ENCODE data around the gene DNAJC5G.

DNA sequence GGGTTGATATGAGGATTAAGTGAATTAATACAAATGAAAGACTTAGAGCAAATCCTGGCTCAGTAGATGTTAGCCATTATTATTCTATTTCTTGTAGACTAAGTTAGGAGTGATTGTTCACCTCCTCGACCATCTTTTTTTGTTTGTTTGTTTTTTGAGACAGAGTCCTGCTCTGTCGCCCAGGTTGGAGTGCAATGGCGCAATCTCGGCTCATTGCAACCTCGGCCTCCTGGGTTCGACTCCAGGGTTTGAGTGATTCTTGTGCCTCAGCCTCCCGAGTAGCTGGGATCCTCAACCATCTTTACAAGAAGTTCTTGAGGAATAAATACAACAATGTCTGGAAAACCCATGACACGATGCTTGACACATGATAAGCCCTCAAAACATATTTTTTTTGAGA, 19.7 kb downstream of the DNAJC5G start:
- TF ChIP-seq, protein P1, sequence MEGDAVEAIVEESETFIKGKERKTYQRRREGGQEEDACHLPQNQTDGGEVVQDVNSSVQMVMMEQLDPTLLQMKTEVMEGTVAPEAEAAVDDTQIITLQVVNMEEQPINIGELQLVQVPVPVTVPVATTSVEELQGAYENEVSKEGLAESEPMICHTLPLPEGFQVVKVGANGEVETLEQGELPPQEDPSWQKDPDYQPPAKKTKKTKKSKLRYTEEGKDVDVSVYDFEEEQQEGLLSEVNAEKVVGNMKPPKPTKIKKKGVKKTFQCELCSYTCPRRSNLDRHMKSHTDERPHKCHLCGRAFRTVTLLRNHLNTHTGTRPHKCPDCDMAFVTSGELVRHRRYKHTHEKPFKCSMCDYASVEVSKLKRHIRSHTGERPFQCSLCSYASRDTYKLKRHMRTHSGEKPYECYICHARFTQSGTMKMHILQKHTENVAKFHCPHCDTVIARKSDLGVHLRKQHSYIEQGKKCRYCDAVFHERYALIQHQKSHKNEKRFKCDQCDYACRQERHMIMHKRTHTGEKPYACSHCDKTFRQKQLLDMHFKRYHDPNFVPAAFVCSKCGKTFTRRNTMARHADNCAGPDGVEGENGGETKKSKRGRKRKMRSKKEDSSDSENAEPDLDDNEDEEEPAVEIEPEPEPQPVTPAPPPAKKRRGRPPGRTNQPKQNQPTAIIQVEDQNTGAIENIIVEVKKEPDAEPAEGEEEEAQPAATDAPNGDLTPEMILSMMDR (conservative IDR thresholded peaks at IDR 0.05), result no peak
- TF ChIP-seq EZH2 (IDR thresholded peaks at IDR 0.05; ENCODE audit: low read depth), result no peak
